HG03139 (cell line): Measurements from ENCODE around the gene ABLIM2.
"Not testable (repeated sequence)": the region's sequence is repeated elsewhere in the genome, so short reads cannot be mapped to it uniquely, and the experiment has no call there.

Experiments used
- ATAC-seq: cut with Tn5 transposase; IDR thresholded peaks from one replicate; pipeline ENCODE4 v1.9.1; 2021; ENCODE audit not compliant: unreplicated experiment

ABLIM2 gene

DNA sequence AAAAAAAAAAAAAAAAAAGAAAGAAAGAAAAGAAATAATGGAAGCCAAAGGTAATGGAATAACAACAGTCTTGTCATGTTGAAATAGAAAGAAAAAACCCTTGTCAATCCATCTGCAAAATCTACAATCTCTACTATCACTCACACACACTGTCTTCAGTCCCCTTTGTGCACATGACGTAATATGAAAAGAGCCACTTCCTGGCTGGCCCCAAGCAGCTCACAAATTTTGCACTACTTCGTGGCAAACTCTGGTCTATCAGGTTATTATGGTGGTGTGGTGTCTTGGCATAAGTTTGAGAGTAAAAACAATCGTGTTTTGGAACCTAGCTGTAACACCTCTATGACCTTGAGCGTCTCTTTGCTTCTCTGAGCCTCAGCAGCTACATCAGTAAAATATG, 210.7 kb downstream of the ABLIM2 start:
- no peak for ATAC-seq

DNA sequence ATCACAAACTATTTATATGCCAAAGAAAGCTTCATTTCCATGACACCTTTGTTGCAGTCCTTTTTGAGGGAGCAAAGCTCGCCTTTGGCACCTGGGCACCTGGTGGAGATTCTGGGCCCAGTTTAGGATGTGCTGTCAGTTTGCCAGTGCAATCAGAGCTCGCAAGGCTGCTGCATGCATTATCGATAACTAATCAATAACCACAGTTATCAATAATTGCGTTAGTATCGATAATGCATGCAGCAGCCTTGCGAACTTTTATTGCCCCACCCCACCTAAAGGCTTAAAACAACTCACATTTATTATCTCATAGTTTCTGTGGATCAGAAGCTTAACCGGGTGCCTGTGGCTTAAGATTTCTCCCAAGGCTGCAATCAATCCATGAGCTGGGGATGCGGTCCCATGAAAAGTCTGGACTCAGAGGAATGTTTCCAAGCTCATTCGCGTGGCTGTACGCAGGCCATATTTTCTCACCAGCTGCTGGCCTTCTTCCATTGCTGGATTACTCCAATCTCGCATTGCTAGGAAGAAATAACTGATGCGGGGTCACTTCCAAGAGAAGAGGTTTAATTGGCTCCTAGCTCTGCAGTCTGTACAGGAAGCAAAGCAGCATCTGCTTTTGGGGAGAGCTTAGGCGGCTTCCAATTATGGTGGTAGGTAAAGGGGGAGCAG, 212.8 kb downstream of the ABLIM2 start:
- ATAC-seq: no peak

DNA sequence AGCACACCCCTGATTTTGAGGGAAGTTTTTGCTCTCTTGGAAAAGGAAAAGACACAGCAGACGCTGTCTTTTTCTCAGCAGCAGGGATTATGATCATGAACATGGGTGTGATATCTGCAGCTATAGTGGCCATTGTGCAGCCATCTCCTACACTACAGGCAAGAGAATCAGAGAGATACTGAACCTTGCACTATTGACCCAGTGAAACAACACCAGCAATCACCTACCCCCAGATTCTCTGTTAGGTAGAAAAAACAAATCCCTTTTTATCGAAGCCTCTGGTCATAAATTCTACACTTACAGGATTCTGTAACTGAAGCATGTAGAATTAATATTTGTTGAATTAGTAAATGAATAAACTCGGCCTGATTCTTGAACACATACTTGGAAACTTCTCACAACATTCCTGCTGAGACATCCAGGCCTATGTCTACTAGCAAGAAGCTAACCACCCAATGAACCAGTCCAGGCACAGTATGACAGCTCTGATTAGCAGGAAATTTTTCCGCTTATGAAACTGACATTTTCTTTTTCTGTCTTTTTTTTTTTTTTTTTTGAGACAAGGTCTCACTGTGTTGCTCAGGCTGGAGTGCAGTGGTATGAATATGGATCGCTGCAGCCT, 213.9 kb downstream of the ABLIM2 start:
- no peak for ATAC-seq

DNA sequence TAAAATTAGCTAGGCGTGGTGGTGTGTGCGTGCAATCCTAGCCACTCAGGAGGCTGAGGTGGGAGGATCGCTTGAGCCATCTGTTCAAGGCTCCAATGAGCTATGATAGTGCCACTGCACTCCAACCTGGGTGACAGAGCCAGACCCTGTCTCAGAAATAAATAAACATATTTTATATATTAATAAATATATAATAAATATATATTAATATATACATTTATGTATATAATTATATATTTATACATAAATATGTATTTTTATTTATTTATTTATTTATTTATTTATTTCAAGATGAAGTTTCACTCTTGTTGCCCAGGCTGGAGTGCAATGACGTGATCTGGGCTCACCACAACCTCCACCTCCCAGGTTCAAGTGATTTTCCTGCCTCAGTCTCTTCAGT, 214.9 kb downstream of the ABLIM2 start:
- not testable (repeated sequence) for ATAC-seq

DNA sequence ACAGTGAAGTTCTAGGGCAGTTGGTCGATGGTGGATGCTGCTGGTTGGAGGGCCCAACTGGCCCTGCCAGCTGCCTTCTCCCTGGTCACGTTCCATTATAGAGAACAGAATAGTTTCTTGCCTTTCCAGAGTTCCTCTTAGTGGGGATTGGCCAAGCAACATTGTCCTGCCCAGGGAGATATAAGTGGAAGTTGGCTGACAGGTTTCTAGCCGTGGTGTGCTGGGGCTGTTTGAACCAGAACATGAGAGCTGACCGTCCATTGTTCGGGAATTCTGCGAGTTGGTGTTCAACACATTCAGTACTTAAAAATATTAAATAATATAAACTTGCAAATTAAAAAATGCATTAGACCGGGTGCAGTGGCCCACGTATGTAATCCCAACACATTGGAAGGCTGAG, 215.4 kb downstream of the ABLIM2 start:
- no peak for ATAC-seq

DNA sequence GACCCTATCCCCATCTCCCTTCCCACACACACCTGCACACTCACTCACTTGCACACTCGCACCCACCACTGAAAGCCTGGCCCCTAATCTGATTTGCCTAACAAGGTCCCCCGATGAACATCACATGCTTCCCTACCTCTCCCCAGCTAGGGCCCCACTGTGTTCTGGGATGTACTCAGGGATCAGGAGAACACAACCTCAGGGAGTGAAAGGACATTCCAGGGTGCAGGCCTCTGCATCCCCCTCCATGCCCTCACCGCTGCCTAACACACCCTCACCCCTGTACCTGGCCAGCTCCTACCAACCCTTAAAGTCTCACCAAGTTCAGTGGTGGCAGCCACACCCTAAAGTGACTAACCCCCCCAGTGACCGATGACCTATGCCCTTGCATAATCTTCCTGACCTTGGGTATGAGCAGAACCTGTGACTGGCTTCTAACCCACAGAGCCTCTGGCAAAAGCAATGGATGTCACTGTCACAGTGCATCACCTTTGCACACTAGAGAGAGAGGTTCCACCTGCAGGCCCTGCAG, 216.6 kb downstream of the ABLIM2 start:
- ATAC-seq: no peak

DNA sequence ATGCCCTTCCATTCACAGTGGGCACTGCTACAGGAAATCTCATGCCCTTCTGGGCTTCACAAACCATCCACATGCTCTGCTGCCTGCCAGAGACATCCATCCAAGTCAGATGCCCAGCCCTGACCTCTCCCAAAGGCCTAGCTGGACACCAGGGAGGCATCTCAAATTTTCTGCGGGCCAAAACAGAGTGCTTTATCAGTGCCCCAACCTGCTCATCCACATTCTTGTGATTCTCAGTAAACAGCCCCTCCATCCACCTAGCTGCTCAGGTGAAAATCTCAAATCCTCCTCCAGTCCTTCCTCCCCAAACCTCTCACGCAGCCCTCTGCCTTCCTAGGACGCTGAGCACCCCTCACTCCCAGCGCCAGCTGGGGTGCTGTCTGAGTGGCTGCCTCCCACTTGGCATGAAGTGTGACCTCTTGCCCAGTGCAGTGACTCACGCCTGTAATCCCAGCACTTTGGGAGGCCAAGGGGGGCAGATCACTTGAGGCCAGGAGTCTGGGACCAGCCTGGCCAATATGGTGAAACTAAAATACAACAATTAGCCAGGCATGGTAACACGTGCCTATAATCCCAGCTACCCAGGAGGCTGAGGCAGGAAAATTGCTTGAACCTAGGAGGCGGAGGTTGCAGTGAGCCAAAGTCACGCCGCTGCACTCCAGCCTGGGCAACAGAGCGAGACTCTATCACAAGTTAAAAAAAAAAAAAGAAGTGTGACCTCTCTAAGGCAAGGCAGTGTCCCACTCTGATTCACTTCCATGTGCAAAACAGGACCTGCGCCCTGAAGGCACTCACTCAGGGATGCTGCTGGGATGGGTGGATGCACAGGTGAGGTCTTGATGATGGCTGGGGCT, 217.3 kb downstream of the ABLIM2 start:
- no peak for ATAC-seq

DNA sequence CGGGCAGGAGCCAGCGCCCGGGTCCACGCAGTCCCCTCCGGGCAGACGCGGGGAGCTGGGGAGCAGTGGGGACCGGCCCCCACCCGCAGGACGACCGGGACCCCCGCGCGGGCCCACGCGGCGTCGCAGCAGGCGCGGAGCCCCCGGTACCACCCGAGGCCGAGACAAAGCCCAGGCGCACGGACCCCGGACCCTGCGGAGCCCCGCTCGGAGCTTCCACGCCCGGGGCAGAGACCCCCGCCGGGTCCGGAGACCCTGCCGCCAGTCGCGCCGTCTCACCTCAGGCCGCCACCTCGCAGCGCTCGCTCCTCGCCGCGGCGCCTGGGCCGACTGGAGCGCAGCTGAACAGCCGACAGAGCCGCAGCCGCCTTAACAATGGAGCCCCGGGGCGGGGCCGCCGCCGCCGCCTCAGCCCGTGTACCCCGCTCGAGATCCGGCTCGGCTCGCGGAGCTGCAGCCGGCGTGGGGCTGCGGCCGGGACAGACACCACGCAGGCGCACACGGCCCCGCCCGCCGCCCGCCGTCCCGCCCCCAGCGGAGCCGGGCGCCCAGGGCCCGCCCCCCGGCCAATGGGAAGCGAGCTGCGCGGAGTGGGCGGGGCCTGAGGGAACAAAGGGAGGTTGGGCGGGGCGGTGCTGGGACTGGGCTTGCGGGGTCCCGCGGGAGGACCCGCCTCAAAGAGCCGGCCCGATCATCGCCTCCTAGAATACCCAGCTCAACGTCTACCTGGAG, 219.1 kb downstream of the ABLIM2 start, which contains the start of gene AFAP1:
Gene AFAP1, minus strand, starts transcription at position 485 of the 732 bp plus-strand sequence. CDS start 67,783 bp downstream, outside the sequence.
- ATAC-seq: peak; percentile 88

DNA sequence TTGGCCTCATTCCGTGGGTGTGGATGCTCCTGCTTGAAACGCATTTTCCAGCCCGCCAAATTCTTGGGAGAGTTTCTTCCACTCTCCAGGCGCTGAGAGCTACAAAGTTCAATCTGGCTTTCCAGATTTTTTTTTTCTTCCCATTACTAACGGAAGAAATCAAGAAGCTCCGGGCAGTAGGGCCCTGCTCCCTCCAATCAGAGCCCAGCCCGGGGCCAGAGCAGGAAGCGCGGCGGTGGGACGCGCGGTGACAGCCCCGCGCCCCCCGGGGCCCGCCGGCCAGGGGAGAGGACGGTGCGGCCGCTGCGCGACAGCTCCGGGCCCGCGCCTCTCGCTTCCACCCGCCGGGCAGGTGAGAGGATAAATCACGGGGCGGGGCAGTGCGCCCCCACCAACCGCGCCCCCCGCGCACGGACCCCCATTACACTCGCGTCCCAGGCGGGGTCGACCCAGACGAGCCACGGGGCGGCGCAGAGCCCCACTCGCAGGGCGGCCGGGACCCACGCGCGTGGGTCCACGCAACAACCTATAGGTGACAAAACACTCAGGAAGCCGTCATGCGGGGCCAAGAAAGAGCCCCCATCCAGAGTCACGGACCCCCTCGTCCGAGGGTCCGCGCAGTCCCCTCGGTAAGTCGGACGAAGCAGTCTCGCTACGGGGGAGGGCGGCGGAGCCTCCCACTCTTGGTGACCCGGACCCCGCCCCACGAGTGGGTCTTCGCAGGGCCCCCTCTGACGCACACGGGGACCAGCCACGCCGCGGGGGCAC, 219.8 kb downstream of the ABLIM2 start:
- ATAC-seq: no peak

DNA sequence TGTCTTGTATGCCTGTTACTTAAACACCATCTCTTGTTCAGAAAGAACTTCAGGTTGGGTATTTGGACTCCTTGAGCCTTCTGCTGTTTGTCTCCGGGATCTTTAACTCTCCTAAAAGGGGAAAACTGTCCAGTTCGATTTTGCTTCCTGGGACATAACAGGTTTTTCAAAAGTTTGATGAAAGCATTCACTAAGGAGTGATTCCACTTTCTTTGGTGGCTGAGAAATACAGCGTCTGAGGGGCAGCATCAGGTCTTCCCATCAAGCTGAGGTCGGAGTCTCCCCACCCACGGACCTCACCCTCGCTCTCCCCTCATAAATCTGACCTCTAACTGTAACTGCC, 220.4 kb downstream of the ABLIM2 start:
- ATAC-seq: no peak

DNA sequence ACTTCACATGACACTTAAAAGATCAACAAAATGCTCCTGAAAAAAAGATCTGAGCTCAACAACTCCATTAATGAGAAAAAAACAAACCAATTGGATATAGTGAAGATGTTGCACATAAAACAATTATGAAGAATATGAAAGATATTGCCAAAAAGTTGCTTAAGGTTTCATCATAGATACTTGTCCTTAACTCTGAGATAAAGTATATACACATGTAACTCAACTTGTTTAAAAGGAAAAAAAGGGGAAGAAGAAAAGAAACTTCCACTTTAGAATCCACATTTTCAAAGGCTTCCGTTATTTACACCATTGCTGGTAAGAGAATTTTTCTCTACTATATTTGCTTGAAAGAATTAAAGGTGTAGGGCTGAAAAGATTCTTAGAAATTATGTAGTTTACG, 221.6 kb downstream of the ABLIM2 start:
- no peak for ATAC-seq

DNA sequence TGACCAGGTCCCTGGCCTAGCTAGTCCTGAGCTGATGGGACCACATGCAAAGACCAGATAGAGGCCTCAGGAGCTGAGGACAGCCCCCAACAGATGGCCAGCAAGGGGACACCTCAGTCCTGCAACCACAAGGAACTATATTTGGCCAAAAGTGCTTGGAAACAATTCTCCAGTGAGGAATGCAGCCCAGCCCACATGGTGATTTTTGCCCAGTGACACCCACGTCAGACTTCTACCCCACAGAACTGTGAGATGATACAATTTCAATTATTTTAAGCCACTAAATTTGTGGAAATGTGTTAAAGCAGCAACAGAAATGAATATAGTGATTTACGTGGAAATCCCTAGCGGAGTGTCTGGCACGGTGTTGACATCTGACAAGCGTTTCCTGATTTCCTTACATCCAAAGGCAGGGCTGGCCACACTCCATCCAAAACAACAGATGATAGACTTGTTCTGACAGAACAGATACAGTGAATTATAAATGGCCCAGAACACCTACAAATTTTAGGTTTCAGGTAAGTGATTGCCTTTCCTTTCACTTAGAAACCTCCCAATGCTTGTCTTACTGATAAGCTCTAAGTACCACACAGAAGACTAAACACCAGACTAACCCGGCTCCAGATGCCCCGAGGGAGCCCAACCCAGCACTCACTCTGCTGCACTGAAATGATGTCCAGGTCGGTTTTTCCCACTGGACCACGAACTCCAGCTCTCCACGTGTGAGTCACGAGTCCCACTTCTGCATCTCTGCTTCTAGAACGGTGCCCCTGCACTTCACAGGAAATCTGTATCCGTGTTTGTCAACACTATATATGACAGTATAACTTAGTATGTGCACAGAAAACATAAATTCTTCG, 224.7 kb downstream of the ABLIM2 start:
- ATAC-seq: no peak

DNA sequence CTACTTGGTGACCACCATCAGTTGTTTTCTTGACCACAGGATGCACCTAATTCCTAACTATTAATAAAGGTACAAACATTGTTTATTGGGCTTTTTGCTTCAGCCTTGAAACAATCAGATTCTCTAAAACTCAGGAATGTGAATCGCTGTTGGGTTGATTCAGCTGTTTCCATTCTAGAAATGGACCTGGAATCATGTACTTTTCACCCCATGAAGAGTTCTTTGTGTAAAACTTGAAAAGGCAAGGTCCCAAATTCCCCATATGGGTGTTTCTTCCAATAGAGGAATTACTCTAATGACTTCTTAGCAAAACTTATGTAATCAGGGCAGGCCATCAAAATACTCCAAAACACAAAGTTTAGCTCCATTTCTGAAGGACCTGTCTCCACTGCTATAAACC, 226.3 kb downstream of the ABLIM2 start:
- ATAC-seq: no peak

DNA sequence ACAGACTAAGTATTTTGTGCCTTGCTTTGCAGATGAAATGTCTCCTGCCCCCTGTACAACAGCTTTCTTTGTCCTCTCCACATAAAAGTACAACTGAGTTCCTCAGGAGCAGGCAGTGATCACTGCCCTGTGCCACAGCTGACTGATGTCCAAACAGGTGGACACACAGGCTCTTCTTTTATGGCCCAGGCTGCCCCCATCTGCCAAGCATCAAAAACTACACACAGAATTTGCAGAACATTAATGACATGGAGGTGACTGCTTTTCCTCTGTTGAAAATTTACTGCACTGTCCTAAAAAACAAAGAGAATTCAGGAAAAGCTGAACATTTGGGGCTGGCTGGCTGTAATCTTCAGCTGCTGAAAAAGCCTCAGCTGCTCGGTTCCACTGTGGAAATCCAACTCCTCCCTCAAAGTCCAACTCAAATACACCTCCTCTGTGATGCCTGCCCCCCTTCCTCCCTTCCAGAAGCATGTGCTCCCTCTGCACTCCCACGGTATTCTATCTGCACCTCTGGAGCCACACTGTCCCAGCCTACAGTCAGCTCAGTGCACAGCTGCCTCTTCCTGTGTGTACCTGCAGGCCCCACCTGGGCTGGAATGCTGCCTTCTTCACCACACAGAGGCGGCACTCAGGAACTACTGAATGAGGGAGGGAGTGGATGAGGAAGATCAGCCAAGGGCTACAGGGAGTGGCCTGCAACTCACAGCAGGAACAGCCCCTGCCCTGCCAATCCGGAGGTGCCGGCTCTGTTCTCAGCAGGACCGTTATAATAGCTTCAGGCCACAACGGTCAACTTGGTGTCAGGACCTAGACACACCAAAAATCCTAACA, 229.3 kb downstream of the ABLIM2 start:
- no peak for ATAC-seq

DNA sequence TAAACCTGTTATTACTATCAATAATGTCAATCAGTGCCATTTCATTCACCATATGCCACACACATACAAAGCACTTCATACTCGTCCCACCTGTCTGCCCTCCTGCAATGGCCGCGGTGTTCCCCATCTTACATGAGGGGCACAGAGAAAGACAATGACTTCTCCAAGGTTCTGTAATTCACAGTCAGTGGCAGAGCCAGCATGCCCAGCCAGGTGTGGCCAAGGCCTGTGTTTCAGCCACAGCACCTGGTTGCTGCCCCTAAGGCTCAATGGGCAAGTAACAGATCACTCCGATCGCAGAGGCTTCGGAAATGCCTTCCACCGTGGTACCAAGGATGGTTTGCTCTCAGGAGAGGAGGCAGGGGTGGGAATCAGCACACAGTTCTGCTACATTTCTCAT, 229.9 kb downstream of the ABLIM2 start:
- ATAC-seq: no peak

DNA sequence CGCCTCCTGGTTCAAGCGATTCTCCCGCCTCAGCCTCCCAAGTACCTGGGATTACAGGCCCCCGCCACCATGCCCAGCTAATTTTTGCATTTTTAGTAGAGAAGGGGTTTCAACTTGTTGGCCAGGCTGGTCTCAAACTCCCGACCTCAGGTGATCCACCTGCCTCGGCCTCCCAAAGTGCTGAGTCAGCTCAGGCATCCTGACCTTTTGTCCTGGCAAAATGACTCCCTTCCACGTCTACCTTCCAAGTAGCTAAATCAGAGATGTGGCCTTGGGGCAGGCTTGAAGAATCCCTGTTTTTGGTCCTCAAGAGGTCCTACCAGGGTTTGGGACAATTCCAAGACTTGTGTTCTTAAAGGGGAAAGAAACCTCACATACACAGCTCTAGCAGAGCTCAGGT, 231.8 kb downstream of the ABLIM2 start:
- no peak for ATAC-seq

DNA sequence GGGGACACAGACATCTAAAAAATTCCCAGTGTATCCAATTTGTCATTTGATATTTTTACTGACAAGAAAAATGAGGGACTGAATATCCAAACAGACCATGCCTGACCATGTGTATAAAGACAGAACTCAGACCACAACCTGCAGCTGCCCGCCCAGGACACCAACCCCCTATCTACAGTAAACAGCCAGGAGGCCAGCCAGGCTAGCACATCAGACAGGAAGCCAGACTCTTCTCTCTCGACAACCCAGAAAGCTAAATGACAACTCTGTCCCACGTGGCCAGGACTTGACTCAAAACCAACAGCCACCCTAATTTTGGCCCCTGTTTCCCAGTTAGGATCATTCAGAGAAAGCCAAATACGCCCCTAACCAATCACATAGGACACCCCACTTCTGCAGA, 234.0 kb downstream of the ABLIM2 start:
- ATAC-seq: no peak

DNA sequence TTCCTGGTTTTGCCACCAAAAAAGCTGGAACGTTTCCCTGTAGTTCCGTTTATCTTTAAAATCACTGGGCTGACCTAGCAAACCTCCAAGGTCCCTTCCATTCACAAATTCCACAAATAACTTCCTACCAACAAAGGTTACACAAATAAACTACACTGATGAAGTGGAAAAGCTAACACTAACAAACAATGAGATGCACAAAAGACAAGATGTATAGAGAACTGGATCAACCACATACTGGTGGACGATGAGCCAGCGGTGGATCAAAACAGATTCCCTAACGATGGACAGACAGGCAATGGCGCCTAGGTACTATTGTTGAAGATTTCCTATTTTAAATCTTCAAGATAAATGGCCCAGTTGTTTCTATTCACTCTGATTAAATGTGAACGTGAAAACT, 234.4 kb downstream of the ABLIM2 start:
- no peak for ATAC-seq

DNA sequence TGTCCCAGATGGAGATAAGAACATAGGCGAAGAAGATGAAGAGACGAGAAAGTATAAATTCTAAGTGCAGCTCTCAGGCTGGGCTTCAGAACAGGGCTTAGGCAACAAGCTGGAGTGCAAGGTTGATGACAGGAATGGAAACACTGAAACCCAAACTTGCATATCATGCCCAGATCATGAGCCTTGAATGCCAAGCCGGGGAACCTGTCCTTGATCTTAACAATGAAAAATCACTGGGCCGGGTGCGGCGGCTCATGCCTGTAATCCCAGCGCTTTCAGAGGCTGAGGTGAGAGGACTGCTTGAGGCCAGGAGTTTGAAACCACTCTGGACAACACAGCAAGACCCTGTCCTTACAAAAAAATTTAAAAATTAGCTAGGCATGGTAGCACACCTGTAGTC, 236.1 kb downstream of the ABLIM2 start:
- ATAC-seq: no peak
